ENCODE results near the gene SMG9.

The SMG9 gene

DNA sequence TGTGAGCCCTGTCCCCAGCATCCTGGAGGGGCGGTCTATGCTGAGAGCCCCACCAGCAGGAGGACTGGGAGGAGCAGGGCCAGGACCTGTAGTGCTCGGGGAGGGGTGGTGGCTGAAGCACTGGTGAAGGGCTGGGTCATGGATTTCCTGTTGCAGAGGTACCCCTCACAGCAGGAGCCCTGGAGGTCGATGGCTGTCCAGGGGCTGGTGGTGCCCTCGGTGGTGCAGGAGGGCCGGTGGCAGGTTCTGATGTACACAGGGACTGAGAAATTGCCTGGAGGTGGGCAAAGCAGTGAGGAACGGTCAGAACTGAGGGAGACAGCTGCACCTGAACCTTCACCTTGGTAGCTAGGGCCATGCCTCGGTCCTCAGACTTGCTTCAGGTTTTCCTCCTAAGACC lies 42.8 kb upstream of the SMG9 start:
- no peaks in the 10 kb centered on the region for H3K27me3 ChIP-seq (replicated peaks; ENCODE audit: insufficient read depth, low read length)
- TF ChIP-seq EZH2 (optimal IDR thresholded peaks at IDR 0.05; ENCODE audit: low read depth, low read length) (no peak), EZH2phosphoT487 (IDR thresholded peaks at IDR 0.05; ENCODE audit: low read length) (no peak)
- TF ChIP-seq, protein P1, sequence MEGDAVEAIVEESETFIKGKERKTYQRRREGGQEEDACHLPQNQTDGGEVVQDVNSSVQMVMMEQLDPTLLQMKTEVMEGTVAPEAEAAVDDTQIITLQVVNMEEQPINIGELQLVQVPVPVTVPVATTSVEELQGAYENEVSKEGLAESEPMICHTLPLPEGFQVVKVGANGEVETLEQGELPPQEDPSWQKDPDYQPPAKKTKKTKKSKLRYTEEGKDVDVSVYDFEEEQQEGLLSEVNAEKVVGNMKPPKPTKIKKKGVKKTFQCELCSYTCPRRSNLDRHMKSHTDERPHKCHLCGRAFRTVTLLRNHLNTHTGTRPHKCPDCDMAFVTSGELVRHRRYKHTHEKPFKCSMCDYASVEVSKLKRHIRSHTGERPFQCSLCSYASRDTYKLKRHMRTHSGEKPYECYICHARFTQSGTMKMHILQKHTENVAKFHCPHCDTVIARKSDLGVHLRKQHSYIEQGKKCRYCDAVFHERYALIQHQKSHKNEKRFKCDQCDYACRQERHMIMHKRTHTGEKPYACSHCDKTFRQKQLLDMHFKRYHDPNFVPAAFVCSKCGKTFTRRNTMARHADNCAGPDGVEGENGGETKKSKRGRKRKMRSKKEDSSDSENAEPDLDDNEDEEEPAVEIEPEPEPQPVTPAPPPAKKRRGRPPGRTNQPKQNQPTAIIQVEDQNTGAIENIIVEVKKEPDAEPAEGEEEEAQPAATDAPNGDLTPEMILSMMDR (IDR thresholded peaks at IDR 0.05; ENCODE audit: low read length), result no peak
- no peak overlapping the region for H3K27ac ChIP-seq (ENCODE audit: low read length)
- no peaks in the 10 kb centered on the region for H3K36me3 ChIP-seq (replicated peaks; ENCODE audit: insufficient read depth, low read length)
- no peak for DNase-seq
- H2AFZ ChIP-seq (ENCODE audit: low read length), result no peak overlapping the region
- H3K9ac ChIP-seq (ENCODE audit: low read length), result no peak overlapping the region
- H3K79me2 ChIP-seq (ENCODE audit: low read length), result no peaks in the 10 kb centered on the region
- no peak overlapping the region for H3K4me2 ChIP-seq (ENCODE audit: low read depth, low read length)
- H4K20me1 ChIP-seq (ENCODE audit: insufficient read depth, low read length), result no peaks in the 10 kb centered on the region
- H3K4me1 ChIP-seq (ENCODE audit: low read length), result no peaks in the 10 kb centered on the region
- H3K4me3 ChIP-seq (ENCODE audit: low read length), result no peak overlapping the region
- H3K9me2 ChIP-seq (replicated peaks; ENCODE audit: insufficient read depth, low read length), result no peaks in the 10 kb centered on the region
- H3K9me3 ChIP-seq (replicated peaks; ENCODE audit: insufficient read depth, low read length), result no peaks in the 10 kb centered on the region
- H3F3A ChIP-seq (ENCODE audit: insufficient read depth, low read length), result no peaks in the 10 kb centered on the region

DNA sequence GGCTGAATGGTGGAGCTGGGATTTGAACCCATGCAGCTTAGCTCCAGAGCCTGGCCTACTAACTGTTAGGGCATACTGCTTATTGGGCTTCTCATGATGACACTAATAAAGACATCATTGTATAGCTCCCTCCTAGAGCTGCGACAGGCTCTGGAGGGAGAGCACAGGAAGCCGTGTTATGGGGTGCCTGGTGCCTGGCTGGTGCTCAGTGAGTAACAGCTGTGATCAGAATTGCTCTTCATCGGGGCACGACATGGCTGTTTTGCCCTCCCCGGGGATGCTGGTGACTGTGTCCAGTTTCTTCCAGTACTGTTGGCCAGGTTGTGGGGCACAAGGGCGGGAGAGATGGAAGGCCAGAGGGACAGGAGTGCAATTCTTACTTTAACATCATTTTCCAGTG lies 42.4 kb upstream of the SMG9 start:
- no peaks in the 10 kb centered on the region for H3K27me3 ChIP-seq (replicated peaks; ENCODE audit: insufficient read depth, low read length)
- no peak overlapping the region for H3K4me2 ChIP-seq (ENCODE audit: low read depth, low read length)
- no peaks in the 10 kb centered on the region for H3K9me3 ChIP-seq (replicated peaks; ENCODE audit: insufficient read depth, low read length)
- no peak overlapping the region for H2AFZ ChIP-seq (ENCODE audit: low read length)
- TF ChIP-seq EZH2phosphoT487 (IDR thresholded peaks at IDR 0.05; ENCODE audit: low read length), result no peak
- TF ChIP-seq, protein P1 (IDR thresholded peaks at IDR 0.05; ENCODE audit: low read length), result no peak
- no peak for TF ChIP-seq EZH2 (optimal IDR thresholded peaks at IDR 0.05; ENCODE audit: low read depth, low read length)
- H3K79me2 ChIP-seq (ENCODE audit: low read length), result no peaks in the 10 kb centered on the region
- no peak overlapping the region for H3K27ac ChIP-seq (ENCODE audit: low read length)
- H3K9ac ChIP-seq (ENCODE audit: low read length), result no peak overlapping the region
- H3K36me3 ChIP-seq (replicated peaks; ENCODE audit: insufficient read depth, low read length), result no peaks in the 10 kb centered on the region
- no peaks in the 10 kb centered on the region for H4K20me1 ChIP-seq (ENCODE audit: insufficient read depth, low read length)
- H3F3A ChIP-seq (ENCODE audit: insufficient read depth, low read length), result no peaks in the 10 kb centered on the region
- no peaks in the 10 kb centered on the region for H3K9me2 ChIP-seq (replicated peaks; ENCODE audit: insufficient read depth, low read length)
- no peak overlapping the region for H3K4me3 ChIP-seq (ENCODE audit: low read length)
- no peaks in the 10 kb centered on the region for H3K4me1 ChIP-seq (ENCODE audit: low read length)
- no peak for DNase-seq

DNA sequence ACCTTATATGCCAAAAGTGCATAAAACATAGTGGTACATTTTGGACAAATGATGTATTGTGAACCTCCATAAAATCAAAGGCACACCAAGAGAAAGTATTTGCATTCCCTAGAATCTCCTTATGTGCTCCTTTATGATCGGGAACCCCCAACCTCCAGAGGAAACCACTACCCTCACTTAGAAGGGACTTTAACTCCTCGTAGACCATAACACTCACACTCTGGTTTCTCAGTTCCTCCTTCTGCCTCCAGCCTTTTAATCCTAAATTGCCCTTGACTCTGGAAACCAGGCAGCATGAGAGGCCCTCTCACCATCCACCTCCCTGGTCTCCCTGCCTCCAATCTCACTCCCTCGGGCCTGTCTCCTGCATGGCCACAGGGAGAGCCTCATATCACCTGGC lies 35.8 kb upstream of the SMG9 start:
- Histone ChIP-seq H3K9me2 (replicated peaks; ENCODE audit: insufficient read depth, low read length) (no peaks in the 10 kb centered on the region), H4K20me1 (ENCODE audit: insufficient read depth, low read length) (no peaks in the 10 kb centered on the region), H3K27ac (ENCODE audit: low read length) (no peak overlapping the region), H3K36me3 (replicated peaks; ENCODE audit: insufficient read depth, low read length) (no peaks in the 10 kb centered on the region), H3K79me2 (ENCODE audit: low read length) (no peaks in the 10 kb centered on the region), H3K4me3 (ENCODE audit: low read length) (no peak overlapping the region), H2AFZ (ENCODE audit: low read length) (no peak overlapping the region), H3K27me3 (replicated peaks; ENCODE audit: insufficient read depth, low read length) (no peaks in the 10 kb centered on the region; the same call in 1 of the 2 replicates), H3K4me2 (ENCODE audit: low read depth, low read length) (no peak overlapping the region), H3K9ac (ENCODE audit: low read length) (no peak overlapping the region), H3F3A (ENCODE audit: insufficient read depth, low read length) (no peaks in the 10 kb centered on the region), H3K4me1 (ENCODE audit: low read length) (no peaks in the 10 kb centered on the region), H3K9me3 (replicated peaks; ENCODE audit: insufficient read depth, low read length) (no peaks in the 10 kb centered on the region)
- DNase-seq, result no peak
- no peak for TF ChIP-seq EZH2 (optimal IDR thresholded peaks at IDR 0.05; ENCODE audit: low read depth, low read length)

DNA sequence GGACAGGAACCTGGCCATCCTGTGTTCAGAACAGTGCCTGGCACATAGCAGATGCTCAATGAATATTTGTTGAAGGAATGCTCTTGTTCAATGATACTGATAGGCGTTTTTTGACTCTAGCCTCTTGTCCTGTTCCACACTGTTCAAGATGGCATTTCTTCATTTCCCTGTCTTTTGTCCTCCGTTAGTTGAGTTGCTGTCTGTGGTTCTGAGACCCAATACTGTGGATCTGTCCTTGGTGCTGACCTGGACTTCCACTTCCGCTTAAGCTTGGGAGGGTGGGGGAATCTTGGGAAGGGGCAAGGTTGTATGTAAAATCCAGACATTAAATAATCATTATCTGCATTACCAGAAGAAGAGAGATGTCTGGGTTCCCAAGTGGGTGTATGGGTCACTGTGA lies 34.3 kb upstream of the SMG9 start:
- no peak for TF ChIP-seq EZH2 (optimal IDR thresholded peaks at IDR 0.05; ENCODE audit: low read depth, low read length)
- TF ChIP-seq EZH2phosphoT487 (IDR thresholded peaks at IDR 0.05; ENCODE audit: low read length), result no peak
- TF ChIP-seq, protein P1 (IDR thresholded peaks at IDR 0.05; ENCODE audit: low read length), result no peak
- Histone ChIP-seq H3K9me2 (replicated peaks; ENCODE audit: insufficient read depth, low read length) (no peaks in the 10 kb centered on the region), H3K4me1 (ENCODE audit: low read length) (peaks cover 11% of the 10 kb centered on the region), H3K4me3 (ENCODE audit: low read length) (no peak overlapping the region), H3K9me3 (replicated peaks; ENCODE audit: insufficient read depth, low read length) (no peaks in the 10 kb centered on the region), H3K79me2 (ENCODE audit: low read length) (no peaks in the 10 kb centered on the region), H3K9ac (ENCODE audit: low read length) (no peak overlapping the region), H2AFZ (ENCODE audit: low read length) (no peak overlapping the region), H3K4me2 (ENCODE audit: low read depth, low read length) (no peak overlapping the region), H4K20me1 (ENCODE audit: insufficient read depth, low read length) (no peaks in the 10 kb centered on the region), H3F3A (ENCODE audit: insufficient read depth, low read length) (0 out of 2 replicates have a peak, but pooled peaks cover 5% of the 10 kb centered on the region), H3K27me3 (replicated peaks; ENCODE audit: insufficient read depth, low read length) (no peaks in the 10 kb centered on the region; the same call in 1 of the 2 replicates), H3K36me3 (replicated peaks; ENCODE audit: insufficient read depth, low read length) (no peaks in the 10 kb centered on the region), H3K27ac (ENCODE audit: low read length) (no peak overlapping the region)
- DNase-seq, result peak; percentile 25

Data from MM.1S (cell line).